Endothelial cell of umbilical vein (primary cell): ENCODE results near the gene GARIN5B. TPM values are rescaled to one million over a fixed set of nuclear protein-coding genes. Genes with fewer than 3 reads are reported as not detected.

Experiments
- BruUV-seq: library from RNA; stranded (reverse); fragments of 400-500 nt; replicated peaks from 2 replicates; lab custom pipeline; 2021; lab: Mats Ljungman, UMichigan
- CTCF ChIA-PET: fragments of 300-600, 350-600 bp; sonication (Branson Sonifier 250); formaldehyde crosslinking; loops from one replicate; lab custom pipeline; 2021; ENCODE audit warnings: antibody characterized with exemption, inconsistent platforms; lab: Charles Lee
- POLR2A ChIA-PET: fragments of 300-600, 350-600 bp; sonication (Branson Sonifier 250); formaldehyde crosslinking; loops from one replicate; lab custom pipeline; 2021; ENCODE audit warnings: antibody characterized with exemption, inconsistent platforms; lab: Charles Lee
- DNase-seq: peaks from one replicate; pipeline ENCODE4 v3.0.0-alpha.2; 2011; ENCODE audit warnings: low read depth, low spot score
- FAIRE-seq: peaks from 2 replicates; lab custom pipeline; 2011; peaks lifted over from hg19 to GRCh38; lab: Jason Lieb, UNC
- H2AFZ ChIP-seq: 2 replicates; pipeline ENCODE4 v1.6.0; 2012; ENCODE audit warnings: low read depth, low read length, control low read depth, inconsistent platforms
- H3K27ac ChIP-seq: 2 replicates; pipeline ENCODE4 v1.5.1; 2011; ENCODE audit warnings: low read depth, mild to moderate bottlenecking, control low read depth, low read length, moderate library complexity; ENCODE audit not compliant: insufficient read depth
- H3K27me3 ChIP-seq, 2 experiments: 2 replicates each; pipeline versions ENCODE4 v1.6.0 to v1.6.1; 2011; ENCODE audit warnings: low read length in 2 of 2, mixed read lengths in 1 of 2; ENCODE audit not compliant: control insufficient read depth in 2 of 2, insufficient read depth in 2 of 2
- H3K36me3 ChIP-seq, 2 experiments: 2 replicates in 1 of 2; 3 replicates in 1 of 2; pipeline ENCODE4 v1.5.1; 2011; ENCODE audit warnings: low read length in 2 of 2, mild to moderate bottlenecking in 1 of 2, moderate library complexity in 1 of 2; ENCODE audit not compliant: control insufficient read depth in 2 of 2, insufficient read depth in 2 of 2; ENCODE audit errors: extremely low read depth in 1 of 2
- H3K4me1 ChIP-seq: 3 replicates; pipeline ENCODE4 v1.5.1; 2011; ENCODE audit warnings: mild to moderate bottlenecking, low read length; ENCODE audit not compliant: control insufficient read depth, insufficient read depth; ENCODE audit errors: extremely low read depth
- H3K4me2 ChIP-seq: 2 replicates; pipeline ENCODE4 v1.6.1; 2011; ENCODE audit warnings: low read length, control low read depth, mixed read lengths; ENCODE audit not compliant: insufficient read depth
- H3K4me3 ChIP-seq, 3 experiments: fragments of 200-600 bp in 1 of 3; sonication (generic), shearing (Covaris generic) in 1 of 3; replicated peaks in 1 of 3; 2 replicates each; pipeline ENCODE4 v1.5.1; 2011 to 2016; ENCODE audit warnings: control low read depth in 3 of 3, low read length in 3 of 3, mild to moderate bottlenecking in 2 of 3, inconsistent platforms in 1 of 3, low read depth in 1 of 3, moderate library complexity in 1 of 3; ENCODE audit not compliant: insufficient read depth in 1 of 3
- H3K79me2 ChIP-seq: 2 replicates; pipeline ENCODE4 v1.6.0; 2012; ENCODE audit warnings: low read length, inconsistent platforms; ENCODE audit not compliant: control insufficient read depth, insufficient read depth
- H3K9ac ChIP-seq: replicated peaks from 2 replicates; pipeline ENCODE3; 2011; ENCODE audit warnings: low read length, control low read depth; ENCODE audit not compliant: insufficient read depth; ENCODE audit errors: extremely low read depth
- H3K9me1 ChIP-seq: replicated peaks from 3 replicates; pipeline ENCODE4 v1.6.0; 2011; ENCODE audit warnings: mild to moderate bottlenecking, low read length; ENCODE audit not compliant: control insufficient read depth, insufficient read depth; ENCODE audit errors: extremely low read depth
- H3K9me3 ChIP-seq: replicated peaks from 2 replicates; pipeline ENCODE4 v1.5.1; 2012; ENCODE audit warnings: low read length, inconsistent platforms; ENCODE audit not compliant: control insufficient read depth, insufficient read depth
- H4K20me1 ChIP-seq: replicated peaks from 2 replicates; pipeline ENCODE3; 2011; ENCODE audit warnings: mild to moderate bottlenecking, low read length; ENCODE audit not compliant: control insufficient read depth, insufficient read depth; ENCODE audit errors: extremely low read depth
- EZH2 ChIP-seq: IDR thresholded peaks from 2 replicates; pipeline ENCODE4 v1.6.1; 2012; ENCODE audit warnings: borderline replicate concordance, low read depth, mild to moderate bottlenecking, moderate library complexity, low read length, inconsistent platforms; ENCODE audit not compliant: severe bottlenecking
- FOS ChIP-seq: IDR thresholded peaks from 2 replicates; pipeline ENCODE4 v1.6.1; 2011; ENCODE audit warnings: mild to moderate bottlenecking, low read length, moderate library complexity, borderline replicate concordance; ENCODE audit not compliant: insufficient read depth
- GATA2 ChIP-seq: IDR thresholded peaks from 2 replicates; pipeline ENCODE4 v1.7.0; 2011; ENCODE audit warnings: low read depth, mild to moderate bottlenecking, moderate library complexity, mixed read lengths, low read length; ENCODE audit not compliant: insufficient read length, insufficient read depth
- JUN ChIP-seq: IDR thresholded peaks from 2 replicates; pipeline ENCODE4 v1.6.1; 2011; ENCODE audit warnings: borderline replicate concordance, low read depth; ENCODE audit not compliant: insufficient read length, insufficient read depth
- MYC ChIP-seq: IDR thresholded peaks from one replicate; pipeline ENCODE4 v1.6.1; 2011; ENCODE audit warnings: mild to moderate bottlenecking, low read depth, low read length
- POLR2A ChIP-seq: IDR thresholded peaks from 2 replicates; pipeline ENCODE4 v1.6.1; 2012; ENCODE audit warnings: low read depth, mild to moderate bottlenecking, control low read depth, low read length
- POLR2AphosphoS5 ChIP-seq: IDR thresholded peaks from 2 replicates; pipeline ENCODE4 v1.6.1; 2012; ENCODE audit warnings: low read depth, mild to moderate bottlenecking, control low read depth, low read length, moderate library complexity; ENCODE audit not compliant: insufficient read depth
- dilution Hi-C: fragments of 300-500 bp; cut with MboI; formaldehyde crosslinking; loops from one replicate; pipeline ENCODE4 v1.15.0; 2019; ENCODE audit warnings: low sequenced_read_pairs; ENCODE audit not compliant: extremely low pct_ligation_motif_present
- intact Hi-C: fragments of 100-400 bp; cut with micrococcal nuclease; formaldehyde crosslinking; loops from one replicate; pipeline ENCODE4 v1.10.0; 2022
- polyA plus RNA-seq, 4 experiments: library from polyadenylated mRNA; depleted of rRNA in 3 of 4; stranded (reverse) in 3 of 4; unstranded in 1 of 4; fragments of >200 nt; gene quantifications; 2 replicates each; pipeline versions ENCODE4 v1.2.1 to v1.2.3, GENCODE V29; 2011 to 2012; ENCODE audit warnings: missing spikeins in 1 of 4
- total RNA-seq: library from RNA; stranded (reverse); gene quantifications from 2 replicates; pipeline ENCODE4 v1.2.3, GENCODE V29; 2021
- TF ChIP-seq, protein P1 (sequence below), 2 donors: IDR thresholded peaks; 1 replicate in 1 of 2; 2 replicates in 1 of 2; pipeline ENCODE4 v1.5.1; 2011; ENCODE audit warnings: low read length in 2 of 2, mild to moderate bottlenecking in 2 of 2, moderate library complexity in 2 of 2, control low read depth in 1 of 2, inconsistent platforms in 1 of 2, low read depth in 1 of 2; ENCODE audit not compliant: insufficient read depth in 1 of 2; ENCODE audit errors: extremely low read depth in 1 of 2
- TF ChIP-seq, protein P2 (sequence below): IDR thresholded peaks from 2 replicates; pipeline ENCODE4 v1.6.1; 2011; ENCODE audit not compliant: insufficient read depth, insufficient read length

GARIN5B gene
- total and polyA plus RNA-seq, 2 donors (not counting 3 experiments of a cell fraction or from before 2014, with no cell fraction given) = not detected

GRCh38 chr19:55365964-55366363, 2.9 kb upstream of the GARIN5B start:
- ChIA-PET POLR2A (no interaction called here), CTCF (interaction anchor here (1.2 kb wide), 1 partner anchor 9 kb away, joined by 3 read pairs; no protein-coding TSS in a partner anchor)
- no peak overlapping the region for H3K4me3 ChIP-seq
- H3K27me3 ChIP-seq = peaks cover 7 to 18% of the 10 kb centered on the region in 2 experiments
- dilution Hi-C loops (no loop called here), intact Hi-C loops (no loop called here)
- H2AFZ ChIP-seq = no peak overlapping the region
- H3K4me1 ChIP-seq = peaks cover 3% of the 10 kb centered on the region
- H3K27ac ChIP-seq = no peak overlapping the region
- TF ChIP-seq MYC (no peak), FOS (no peak), POLR2A (no peak), POLR2AphosphoS5 (no peak), GATA2 (no peak), EZH2 (no peak), JUN (no peak)
- TF ChIP-seq, protein P1, sequence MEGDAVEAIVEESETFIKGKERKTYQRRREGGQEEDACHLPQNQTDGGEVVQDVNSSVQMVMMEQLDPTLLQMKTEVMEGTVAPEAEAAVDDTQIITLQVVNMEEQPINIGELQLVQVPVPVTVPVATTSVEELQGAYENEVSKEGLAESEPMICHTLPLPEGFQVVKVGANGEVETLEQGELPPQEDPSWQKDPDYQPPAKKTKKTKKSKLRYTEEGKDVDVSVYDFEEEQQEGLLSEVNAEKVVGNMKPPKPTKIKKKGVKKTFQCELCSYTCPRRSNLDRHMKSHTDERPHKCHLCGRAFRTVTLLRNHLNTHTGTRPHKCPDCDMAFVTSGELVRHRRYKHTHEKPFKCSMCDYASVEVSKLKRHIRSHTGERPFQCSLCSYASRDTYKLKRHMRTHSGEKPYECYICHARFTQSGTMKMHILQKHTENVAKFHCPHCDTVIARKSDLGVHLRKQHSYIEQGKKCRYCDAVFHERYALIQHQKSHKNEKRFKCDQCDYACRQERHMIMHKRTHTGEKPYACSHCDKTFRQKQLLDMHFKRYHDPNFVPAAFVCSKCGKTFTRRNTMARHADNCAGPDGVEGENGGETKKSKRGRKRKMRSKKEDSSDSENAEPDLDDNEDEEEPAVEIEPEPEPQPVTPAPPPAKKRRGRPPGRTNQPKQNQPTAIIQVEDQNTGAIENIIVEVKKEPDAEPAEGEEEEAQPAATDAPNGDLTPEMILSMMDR (IDR thresholded peaks at IDR 0.05; ENCODE audit: extremely low read depth in 1 of 2, insufficient read depth in 1 of 2, low read depth in 1 of 2, low read length in 2 of 2) = no peak
- TF ChIP-seq, protein P2, sequence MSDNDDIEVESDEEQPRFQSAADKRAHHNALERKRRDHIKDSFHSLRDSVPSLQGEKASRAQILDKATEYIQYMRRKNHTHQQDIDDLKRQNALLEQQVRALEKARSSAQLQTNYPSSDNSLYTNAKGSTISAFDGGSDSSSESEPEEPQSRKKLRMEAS = no peak
- no peak overlapping the region for H3K4me2 ChIP-seq
- no peaks in the 10 kb centered on the region for H3K36me3 ChIP-seq
- no peak overlapping the region for H3K9ac ChIP-seq
- H3K9me3 ChIP-seq = no peaks in the 10 kb centered on the region
- H3K79me2 ChIP-seq = no peaks in the 10 kb centered on the region
- H4K20me1 ChIP-seq = no peaks in the 10 kb centered on the region
- no TSS peak for BruUV-seq
- FAIRE-seq = no peak
- no peaks in the 10 kb centered on the region for H3K9me1 ChIP-seq
- DNase-seq = no peak
